ENCODE results near the gene GABBR2.

GRCh38 chr9:98332405-98332831, 376.3 kb downstream of the GABBR2 start:
- TF ChIP-seq EZH2 (optimal IDR thresholded peaks at IDR 0.05; ENCODE audit: low read depth, low read length) (no peak), CTCF (IDR thresholded peaks at IDR 0.05; ENCODE audit: low read length) (no peak), EZH2phosphoT487 (IDR thresholded peaks at IDR 0.05; ENCODE audit: low read length) (no peak)

Measured in MM.1S (cell line).